HL-60 (cell line): ENCODE data around the gene SLC45A2.

Source experiments
- POLR2AphosphoS5 ChIP-seq: IDR thresholded peaks from 2 replicates; pipeline ENCODE4 v1.6.1; 2012; ENCODE audit warnings: low read depth
- TF ChIP-seq, protein P1 (sequence below): IDR thresholded peaks from one replicate; pipeline ENCODE4 v1.5.1; 2011; ENCODE audit warnings: low read length, control low read depth, inconsistent platforms; ENCODE audit not compliant: insufficient read depth

DNA sequence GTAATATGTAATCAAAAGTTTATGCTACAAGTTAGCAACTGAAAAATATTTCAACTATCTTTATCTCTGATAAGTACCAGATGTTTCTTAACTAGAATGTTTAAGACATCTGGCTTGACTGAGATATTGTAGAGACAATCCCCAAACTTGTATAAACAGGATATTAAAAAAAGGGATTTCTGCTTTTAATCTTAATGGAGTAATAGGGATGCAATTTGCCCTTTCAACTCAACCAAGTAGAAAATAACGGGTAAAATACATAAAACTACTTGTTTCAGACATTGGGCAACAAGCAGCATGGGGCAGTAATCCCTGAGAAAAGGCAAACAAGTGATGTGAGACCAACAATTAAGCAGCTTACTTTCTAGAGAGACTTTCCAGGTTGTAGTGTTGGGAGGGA is 83.3 kb downstream of the SLC45A2 start:
- TF ChIP-seq, protein P1, sequence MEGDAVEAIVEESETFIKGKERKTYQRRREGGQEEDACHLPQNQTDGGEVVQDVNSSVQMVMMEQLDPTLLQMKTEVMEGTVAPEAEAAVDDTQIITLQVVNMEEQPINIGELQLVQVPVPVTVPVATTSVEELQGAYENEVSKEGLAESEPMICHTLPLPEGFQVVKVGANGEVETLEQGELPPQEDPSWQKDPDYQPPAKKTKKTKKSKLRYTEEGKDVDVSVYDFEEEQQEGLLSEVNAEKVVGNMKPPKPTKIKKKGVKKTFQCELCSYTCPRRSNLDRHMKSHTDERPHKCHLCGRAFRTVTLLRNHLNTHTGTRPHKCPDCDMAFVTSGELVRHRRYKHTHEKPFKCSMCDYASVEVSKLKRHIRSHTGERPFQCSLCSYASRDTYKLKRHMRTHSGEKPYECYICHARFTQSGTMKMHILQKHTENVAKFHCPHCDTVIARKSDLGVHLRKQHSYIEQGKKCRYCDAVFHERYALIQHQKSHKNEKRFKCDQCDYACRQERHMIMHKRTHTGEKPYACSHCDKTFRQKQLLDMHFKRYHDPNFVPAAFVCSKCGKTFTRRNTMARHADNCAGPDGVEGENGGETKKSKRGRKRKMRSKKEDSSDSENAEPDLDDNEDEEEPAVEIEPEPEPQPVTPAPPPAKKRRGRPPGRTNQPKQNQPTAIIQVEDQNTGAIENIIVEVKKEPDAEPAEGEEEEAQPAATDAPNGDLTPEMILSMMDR = no peak
- TF ChIP-seq POLR2AphosphoS5 = no peak
